Activated naive CD4-positive, alpha-beta T cell treated with anti-CD3 and anti-CD28 coated beads, Interleukin-2, amount 50 U/mL, for 16 hours (primary cell): ENCODE results near the gene ADRM1.

Source experiments
- DNase-seq: peaks from one replicate; pipeline ENCODE4 v3.0.0-alpha.2; 2020

ADRM1 gene

GRCh38 chr20:62281161-62281933, 21.4 kb upstream of the ADRM1 start:
- DNase-seq = no peak

GRCh38 chr20:62282103-62282502, 20.7 kb upstream of the ADRM1 start:
- DNase-seq = no peak

- no peak for DNase-seq
Observed at GRCh38 chr20:62282877-62283503, 19.8 kb upstream of the ADRM1 start.

GRCh38 chr20:62284448-62284847, 18.3 kb upstream of the ADRM1 start:
- DNase-seq = no peak

GRCh38 chr20:62285151-62285550, 17.6 kb upstream of the ADRM1 start:
- no peak for DNase-seq

- no peak for DNase-seq
Observed at GRCh38 chr20:62285722-62286121, 17.1 kb upstream of the ADRM1 start.

GRCh38 chr20:62286493-62287064, 16.2 kb upstream of the ADRM1 start:
- no peak for DNase-seq

- DNase-seq = no peak
Observed at GRCh38 chr20:62287129-62287528, 15.7 kb upstream of the ADRM1 start.

- DNase-seq = no peak
Observed at GRCh38 chr20:62287759-62288534, 14.8 kb upstream of the ADRM1 start.

GRCh38 chr20:62288535-62289105, 14.2 kb upstream of the ADRM1 start:
- DNase-seq = no peak

- no peak for DNase-seq
Observed at GRCh38 chr20:62289131-62289530, 13.7 kb upstream of the ADRM1 start.

GRCh38 chr20:62289898-62290297, 12.9 kb upstream of the ADRM1 start:
- no peak for DNase-seq

- no peak for DNase-seq
Observed at GRCh38 chr20:62291251-62292066, 11.3 kb upstream of the ADRM1 start.

- DNase-seq = no peak
Observed at GRCh38 chr20:62292108-62292507, 10.7 kb upstream of the ADRM1 start.

GRCh38 chr20:62293111-62293784, 9.5 kb upstream of the ADRM1 start:
- DNase-seq = no peak

- DNase-seq = no peak
Observed at GRCh38 chr20:62293946-62294345, 8.9 kb upstream of the ADRM1 start.

GRCh38 chr20:62294516-62294915, 8.3 kb upstream of the ADRM1 start:
- no peak for DNase-seq

- DNase-seq = no peak
Observed at GRCh38 chr20:62296724-62297448, 5.9 kb upstream of the ADRM1 start.

- DNase-seq = no peak
Observed at GRCh38 chr20:62297449-62298227, 5.2 kb upstream of the ADRM1 start.
